ENCODE data around the gene FCHSD2.
"Not testable (repeated sequence)": the region's sequence is repeated elsewhere in the genome, so short reads cannot be mapped to it uniquely, and the experiment has no call there.

Gene FCHSD2

GRCh38 chr11:72824811-72825505, 317.2 kb downstream of the FCHSD2 start:
- no peak for DNase-seq

GRCh38 chr11:72824020-72824419, 318.1 kb downstream of the FCHSD2 start:
- DNase-seq = no peak

GRCh38 chr11:72823105-72823804, 318.9 kb downstream of the FCHSD2 start:
- no peak for DNase-seq

- peak; percentile 32 to 95 (median 85) for DNase-seq
Measured at GRCh38 chr11:72821920-72822799, 320.0 kb downstream of the FCHSD2 start.

- DNase-seq = no peak
Measured at GRCh38 chr11:72821221-72821919, 320.7 kb downstream of the FCHSD2 start.

- no peak for DNase-seq
Measured at GRCh38 chr11:72820439-72821139, 321.5 kb downstream of the FCHSD2 start.

- no peak for DNase-seq
Measured at GRCh38 chr11:72818971-72819370, 323.1 kb downstream of the FCHSD2 start.

GRCh38 chr11:72817966-72818365, 324.2 kb downstream of the FCHSD2 start:
- DNase-seq = no peak

GRCh38 chr11:72816404-72816990, 325.6 kb downstream of the FCHSD2 start:
- no peak for DNase-seq

GRCh38 chr11:72815110-72815618, 327.0 kb downstream of the FCHSD2 start:
- no peak for DNase-seq

GRCh38 chr11:72814286-72815109, 327.6 kb downstream of the FCHSD2 start, which contains the start of gene ATG16L2:
TSS of gene ATG16L2 (plus strand) at chr11:72814411. CDS start at chr11:72814446, 35 bp downstream.
- DNase-seq = peak in 52 of 58 donors; percentile 25 to 97 (median 89)

- DNase-seq = peak in 56 of 58 donors; percentile 42 to 97 (median 88)
Measured at GRCh38 chr11:72813740-72814285, 328.3 kb downstream of the FCHSD2 start.

GRCh38 chr11:72812967-72813739, 329.0 kb downstream of the FCHSD2 start:
- DNase-seq = peak in 6 of 58 donors; percentile 9 to 60 (median 33)

GRCh38 chr11:72812604-72812966, 329.5 kb downstream of the FCHSD2 start:
- DNase-seq = no peak

- DNase-seq = not testable (repeated sequence)
Measured at GRCh38 chr11:72811686-72812085, 330.4 kb downstream of the FCHSD2 start.

- no peak for DNase-seq
Measured at GRCh38 chr11:72808331-72808798, 333.8 kb downstream of the FCHSD2 start.

- DNase-seq = no peak
Measured at GRCh38 chr11:72807792-72808191, 334.3 kb downstream of the FCHSD2 start.
